ENCODE results near the gene RIPOR1.

The RIPOR1 gene

DNA sequence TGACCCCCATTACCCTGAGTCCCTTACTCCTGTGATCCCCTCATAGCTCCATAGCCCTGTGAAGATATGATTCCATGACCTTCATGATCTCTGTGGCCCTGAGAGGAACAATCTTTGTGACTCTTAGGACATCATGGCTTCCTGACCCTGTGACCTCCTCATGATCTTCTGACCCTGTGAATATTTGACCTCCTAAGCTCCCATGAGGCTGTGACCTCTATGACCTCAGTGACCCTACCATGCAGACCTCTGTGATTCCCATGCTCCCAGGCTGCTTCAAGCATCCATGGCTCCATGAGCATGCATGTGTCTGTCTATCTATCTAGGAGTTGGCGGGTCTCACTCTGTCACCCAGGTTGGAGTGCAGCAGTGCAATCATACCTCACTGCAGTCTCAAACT lies 12.1 kb downstream of the RIPOR1 start:
- DNase-seq = no peak

DNA sequence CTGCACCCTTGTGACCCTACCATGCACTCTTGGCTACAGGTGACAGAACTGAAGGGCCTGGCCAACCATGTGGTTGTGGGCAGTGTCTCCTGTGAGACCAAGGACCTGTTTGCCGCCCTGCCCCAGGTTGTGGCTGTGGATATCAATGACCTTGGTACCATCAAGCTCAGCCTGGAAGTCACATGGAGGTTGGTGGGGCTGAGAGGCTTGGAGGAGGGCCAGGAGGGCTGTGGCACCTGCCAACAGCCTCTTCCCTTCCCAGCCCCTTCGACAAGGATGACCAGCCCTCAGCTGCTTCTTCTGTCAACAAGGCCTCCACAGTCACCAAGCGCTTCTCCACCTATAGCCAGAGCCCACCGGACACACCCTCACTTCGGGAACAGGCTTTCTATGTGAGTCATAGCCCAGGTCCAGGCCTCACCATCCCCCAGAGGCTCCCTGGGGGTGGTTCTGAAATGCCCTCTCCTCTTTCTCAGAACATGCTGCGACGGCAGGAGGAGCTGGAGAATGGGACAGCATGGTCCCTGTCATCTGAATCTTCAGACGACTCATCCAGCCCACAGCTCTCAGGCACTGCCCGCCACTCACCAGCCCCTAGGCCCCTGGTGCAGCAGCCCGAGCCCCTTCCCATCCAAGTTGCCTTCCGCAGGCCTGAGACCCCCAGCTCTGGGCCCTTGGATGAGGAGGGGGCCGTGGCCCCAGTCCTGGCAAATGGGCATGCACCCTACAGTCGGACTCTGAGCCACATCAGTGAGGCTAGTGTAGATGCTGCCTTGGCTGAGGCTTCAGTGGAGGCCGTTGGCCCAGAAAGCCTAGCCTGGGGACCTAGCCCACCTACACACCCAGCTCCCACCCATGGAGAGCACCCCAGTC lies 13.0 kb downstream of the RIPOR1 start:
- DNase-seq = no peak

DNA sequence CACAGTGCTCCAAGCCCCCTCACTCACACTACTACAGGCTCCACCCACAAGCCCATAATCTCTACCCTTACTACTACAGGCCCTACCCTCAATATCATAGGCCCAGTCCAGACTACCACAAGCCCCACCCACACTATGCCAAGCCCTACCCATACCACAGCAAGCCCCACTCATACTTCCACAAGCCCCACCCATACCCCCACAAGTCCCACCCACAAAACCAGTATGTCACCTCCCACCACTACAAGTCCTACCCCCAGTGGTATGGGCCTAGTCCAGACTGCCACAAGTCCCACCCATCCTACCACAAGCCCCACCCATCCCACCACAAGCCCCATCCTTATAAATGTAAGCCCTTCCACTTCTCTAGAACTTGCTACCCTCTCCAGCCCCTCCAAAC lies 13.8 kb downstream of the RIPOR1 start:
- no peak for DNase-seq

DNA sequence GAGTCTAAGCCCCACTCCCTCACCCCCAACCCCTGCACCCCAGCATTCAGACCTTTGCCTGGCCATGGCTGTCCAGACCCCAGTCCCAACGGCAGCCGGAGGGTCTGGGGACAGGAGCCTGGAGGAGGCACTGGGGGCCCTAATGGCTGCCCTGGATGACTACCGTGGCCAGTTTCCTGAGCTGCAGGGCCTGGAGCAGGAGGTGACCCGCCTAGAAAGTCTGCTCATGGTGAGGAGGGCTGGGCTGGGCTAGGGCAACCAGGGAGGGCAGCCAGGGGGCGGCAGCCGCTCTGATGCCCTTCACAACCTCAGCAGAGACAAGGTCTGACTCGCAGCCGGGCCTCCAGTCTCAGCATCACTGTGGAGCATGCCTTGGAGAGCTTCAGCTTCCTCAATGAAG lies 14.4 kb downstream of the RIPOR1 start:
- no peak for DNase-seq

DNA sequence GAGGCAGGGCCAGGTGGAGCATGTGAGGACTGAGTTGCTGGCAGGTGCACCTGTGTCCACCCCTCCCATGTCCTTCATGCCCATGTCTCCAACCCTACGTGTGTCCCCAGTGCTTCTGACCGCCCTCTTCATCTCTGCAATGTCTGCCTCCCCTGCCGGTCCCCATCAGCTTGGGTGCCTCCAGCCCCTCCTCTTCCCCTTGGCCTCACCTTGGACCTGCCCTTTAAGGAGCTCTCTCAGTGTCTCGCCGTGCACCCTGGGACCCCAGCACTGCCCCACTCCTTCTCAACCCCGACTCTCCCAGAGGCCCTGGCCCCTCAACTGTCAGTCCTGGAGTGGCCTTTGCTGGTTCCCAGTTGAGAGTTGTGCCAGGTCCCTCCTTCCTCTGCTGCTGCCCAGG lies 15.0 kb downstream of the RIPOR1 start:
- DNase-seq = no peak

DNA sequence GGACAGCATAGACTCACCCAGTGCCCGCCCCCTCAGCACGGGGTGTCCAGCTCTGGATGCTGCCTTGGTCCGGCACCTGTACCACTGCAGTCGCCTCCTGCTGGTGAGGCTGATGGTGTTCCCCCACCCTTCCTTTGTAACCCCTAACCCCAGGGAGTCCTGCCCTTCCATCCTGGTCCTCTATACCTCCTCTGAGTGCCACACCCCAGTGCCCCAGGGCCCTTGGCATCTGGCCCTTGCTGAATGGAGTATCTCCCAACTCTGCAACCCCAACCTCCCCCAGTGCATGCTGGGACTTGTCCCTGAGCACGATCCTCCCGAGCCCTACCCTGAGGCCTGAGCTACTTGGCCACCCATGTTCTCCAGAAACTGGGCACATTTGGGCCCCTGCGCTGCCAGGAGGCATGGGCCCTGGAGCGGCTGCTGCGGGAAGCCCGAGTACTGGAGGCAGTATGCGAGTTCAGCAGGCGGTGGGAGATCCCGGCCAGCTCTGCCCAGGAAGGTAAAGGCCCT lies 15.8 kb downstream of the RIPOR1 start:
- no peak for DNase-seq

DNA sequence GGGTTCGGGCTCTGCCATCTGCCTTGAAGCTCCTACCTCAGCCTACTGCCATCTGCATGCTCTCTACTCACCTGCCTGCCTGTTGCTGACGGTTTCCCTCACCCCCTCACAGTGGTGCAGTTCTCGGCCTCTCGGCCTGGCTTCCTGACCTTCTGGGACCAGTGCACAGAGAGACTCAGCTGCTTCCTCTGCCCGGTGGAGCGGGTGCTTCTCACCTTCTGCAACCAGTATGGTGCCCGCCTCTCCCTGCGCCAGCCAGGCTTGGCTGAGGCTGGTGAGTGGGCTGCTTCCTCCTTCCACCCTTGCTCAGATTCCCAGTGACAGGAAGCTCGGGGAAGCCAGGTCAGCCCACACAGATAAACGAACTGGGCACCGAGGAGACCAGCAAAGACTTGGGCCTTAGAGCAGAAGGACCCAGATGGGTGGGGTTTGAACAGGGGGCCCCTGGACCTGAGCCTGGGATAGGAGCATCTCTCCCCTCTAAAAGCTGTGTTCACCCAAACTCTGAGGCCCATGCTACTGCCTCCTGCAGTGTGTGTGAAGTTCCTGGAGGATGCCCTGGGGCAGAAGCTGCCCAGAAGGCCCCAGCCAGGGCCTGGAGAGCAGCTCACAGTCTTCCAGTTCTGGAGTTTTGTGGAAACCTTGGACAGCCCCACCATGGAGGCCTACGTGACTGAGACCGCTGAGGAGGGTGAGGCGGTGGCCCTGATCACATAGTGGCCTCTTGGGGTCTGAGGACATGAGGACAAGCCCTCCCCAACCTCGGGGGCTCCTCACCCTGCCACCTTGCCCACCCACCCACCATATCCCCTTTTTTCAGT lies 16.4 kb downstream of the RIPOR1 start:
- no peak for DNase-seq

DNA sequence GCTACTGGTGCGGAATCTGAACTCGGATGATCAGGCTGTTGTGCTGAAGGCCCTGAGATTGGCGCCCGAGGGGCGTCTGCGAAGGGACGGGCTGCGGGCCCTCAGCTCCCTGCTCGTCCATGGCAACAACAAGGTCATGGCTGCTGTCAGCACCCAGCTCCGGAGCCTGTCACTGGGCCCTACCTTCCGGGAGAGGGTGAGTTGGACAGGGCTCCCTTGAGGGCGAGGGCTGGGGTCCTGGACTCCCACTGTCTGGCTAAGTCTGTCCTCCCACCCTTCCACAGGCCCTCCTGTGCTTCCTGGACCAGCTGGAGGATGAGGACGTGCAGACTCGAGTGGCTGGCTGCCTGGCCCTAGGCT lies 17.0 kb downstream of the RIPOR1 start:
- DNase-seq = no peak

DNA sequence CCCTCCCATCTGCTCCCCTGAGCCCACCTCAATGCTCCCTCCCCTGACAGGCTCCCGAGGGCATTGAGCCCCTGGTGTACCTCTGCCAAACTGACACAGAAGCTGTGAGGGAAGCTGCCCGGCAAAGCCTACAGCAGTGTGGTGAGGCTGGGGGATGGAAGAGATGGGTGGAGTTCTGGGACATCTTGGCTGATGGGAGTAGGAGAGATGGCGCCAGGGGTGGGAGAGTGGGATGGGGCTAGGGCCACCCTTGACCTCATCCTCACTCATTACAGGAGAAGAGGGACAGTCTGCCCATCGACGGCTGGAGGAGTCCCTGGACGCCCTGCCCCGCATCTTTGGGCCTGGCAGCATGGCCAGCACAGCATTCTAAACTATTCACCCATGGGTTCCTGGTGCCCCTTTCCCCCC lies 17.5 kb downstream of the RIPOR1 start:
- no peak for DNase-seq

DNA sequence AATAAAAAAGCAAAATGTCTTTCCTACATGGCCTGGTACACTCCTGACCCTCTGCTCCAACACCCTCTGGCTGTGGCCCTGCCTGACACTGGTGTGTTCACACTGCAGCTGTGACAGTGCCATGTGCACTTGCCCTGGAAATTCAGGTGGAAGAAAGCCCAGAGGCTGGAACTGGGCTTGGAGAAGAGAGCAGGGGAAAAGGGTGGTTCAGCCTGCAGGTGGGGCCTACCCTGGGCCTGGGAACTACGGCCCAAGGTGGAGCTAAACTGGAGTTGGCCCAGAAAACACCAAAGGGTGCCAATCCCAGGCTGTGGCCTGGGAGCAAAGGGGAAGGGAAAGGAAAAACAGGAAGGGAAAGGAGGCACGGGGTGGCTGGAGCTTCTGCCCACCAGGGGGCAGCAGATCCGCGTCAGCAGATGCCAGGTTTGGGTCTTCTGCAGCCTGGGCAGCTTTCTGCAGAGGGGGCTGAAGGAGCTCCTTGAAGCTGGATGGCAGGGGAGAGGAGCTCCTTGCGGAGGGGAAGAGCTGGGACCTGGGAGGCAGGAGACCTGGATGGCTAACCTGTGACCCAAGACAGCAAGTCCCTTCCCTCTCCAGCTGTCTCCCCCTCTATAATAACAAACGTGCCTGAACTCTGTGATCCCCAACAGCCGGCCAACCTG lies 18.3 kb downstream of the RIPOR1 start:
- DNase-seq = no peak

DNA sequence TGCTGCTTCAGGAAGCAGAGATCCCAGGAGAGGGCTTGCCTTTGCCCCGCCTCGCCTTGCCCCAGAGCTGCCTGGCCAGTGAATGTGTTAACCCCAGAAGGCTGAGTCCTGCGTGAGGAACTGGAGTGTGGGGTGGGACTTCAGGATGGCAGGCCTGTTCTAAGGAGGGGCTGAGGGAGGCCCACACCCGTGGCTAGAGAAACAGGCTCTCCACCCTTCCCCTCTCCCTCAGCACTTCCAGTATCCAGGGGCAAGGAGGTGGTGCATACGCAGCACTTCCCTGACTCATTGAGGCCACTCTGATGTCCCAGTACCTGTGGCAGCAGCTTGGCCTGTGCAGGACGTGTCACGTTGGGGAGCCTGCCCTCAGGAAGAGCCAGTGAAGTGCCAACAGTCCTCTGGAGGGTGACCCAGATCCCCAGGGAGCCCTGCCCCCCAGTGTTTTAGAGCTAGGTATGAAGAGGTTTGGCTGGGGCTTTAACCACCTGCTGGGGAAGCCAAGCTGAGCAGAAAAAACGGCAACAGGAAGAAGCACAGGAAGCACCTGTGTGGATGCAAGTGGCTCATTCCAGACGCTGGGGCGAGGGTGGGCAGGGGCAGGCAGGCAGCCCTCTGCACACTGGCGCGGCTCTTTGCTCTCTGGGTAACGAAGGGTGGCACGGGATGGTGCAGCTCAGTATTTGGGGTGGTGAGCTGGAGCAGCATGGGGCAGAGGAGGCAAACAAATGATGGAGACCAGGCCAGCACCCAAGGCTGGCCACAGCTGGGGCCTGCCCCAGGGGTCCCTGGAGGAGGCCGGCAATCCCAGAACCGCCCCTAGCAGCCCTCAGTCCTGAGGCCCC lies 19.0 kb downstream of the RIPOR1 start:
- no peak for DNase-seq

DNA sequence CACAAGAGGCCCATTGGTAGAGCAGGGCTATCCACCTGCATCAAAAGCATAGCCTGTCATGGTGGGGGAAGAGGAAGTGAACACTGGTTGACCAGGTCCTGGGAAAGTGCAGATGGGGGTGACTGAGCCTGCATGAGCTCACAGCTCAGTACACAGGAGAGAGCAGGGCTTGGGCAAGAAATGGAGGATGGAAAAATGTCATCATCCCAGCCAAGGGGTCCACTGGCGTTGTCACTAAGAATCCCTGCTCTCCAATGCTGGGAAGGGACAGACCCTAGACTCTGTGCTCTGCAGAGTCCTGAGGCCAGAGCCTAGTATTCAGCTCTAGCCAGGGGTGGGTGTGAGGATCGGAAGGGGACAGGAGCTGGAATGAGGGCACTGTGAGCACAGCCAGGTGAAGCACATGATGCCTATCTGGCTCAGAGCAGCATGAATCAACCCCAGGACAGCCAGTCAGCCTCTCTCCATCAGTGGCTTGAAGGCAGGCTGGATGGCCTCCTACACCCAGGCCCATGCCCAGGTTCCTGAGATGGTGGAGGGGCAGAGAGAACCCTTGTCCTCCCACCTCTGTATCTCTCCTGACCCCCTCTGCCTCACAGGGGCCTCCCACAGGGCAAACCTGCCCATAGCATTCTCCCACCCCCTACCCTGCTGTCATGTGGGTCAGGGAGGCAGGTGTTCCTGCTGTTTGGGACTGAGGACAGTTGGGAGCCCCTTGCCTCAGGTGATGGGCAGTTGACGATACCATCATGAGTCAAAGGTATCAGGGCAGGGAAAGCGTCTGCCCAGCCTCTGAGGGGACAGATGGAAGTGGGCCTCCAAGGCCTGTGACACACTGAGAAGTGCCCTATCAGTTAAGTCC lies 19.9 kb downstream of the RIPOR1 start:
- DNase-seq = no peak

DNA sequence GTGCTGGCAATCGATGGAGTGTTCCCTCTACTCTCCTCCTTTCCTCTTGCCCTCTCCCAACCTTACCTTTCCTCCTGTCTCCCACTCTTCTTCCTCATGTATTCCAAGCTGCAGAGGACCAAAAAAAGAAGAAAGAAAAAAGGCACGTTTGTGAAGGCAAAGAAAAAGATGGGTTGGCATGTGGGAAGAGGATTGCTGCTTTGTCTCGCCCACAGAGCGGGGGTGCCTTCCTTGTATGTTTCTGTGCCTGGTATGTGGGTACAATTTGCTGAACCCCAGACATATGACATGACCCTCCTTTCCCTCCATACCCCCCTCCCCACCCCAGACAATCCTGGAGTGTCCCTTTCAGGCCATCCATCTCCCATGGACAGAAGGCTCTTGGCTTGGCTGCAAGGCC lies 20.6 kb downstream of the RIPOR1 start:
- no peak for DNase-seq

DNA sequence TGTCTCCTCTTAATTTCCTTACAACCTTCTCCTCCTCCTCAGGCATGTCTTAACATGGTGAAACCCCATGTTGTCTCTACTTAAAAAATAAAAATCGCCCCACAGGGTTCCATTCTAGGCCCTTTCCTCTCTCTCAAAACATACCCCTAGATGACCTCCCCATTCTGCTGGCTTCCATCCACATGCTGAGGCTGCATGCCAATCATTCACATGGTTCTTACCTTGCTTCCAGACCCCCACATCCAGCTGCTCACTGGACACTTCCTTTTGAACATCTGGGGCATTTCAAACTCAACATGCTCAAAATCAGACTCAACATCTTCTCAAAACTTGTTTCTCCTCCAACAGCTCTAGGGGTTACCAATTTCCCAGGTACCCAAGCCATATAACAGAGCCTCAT lies 21.3 kb downstream of the RIPOR1 start:
- no peak for DNase-seq

DNA sequence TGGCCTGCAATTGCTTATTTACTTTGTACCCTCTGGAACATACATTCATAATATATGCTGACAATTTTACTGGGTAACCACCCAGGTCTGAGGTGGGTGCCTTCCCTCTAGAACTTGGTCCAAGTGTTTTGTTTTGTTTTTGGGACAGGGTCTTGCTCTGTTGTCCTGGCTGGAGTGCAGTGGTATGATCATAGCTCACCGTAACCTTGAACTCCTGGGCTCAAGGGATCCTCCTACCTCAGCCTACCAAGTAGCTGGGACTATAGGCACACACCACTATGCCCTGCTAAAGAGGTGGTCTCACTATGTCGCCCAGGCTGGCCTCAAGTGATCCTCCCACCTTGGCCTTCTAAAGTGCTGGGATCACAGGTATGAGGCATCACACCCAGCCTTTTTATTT lies 22.5 kb downstream of the RIPOR1 start:
- DNase-seq = no peak

DNA sequence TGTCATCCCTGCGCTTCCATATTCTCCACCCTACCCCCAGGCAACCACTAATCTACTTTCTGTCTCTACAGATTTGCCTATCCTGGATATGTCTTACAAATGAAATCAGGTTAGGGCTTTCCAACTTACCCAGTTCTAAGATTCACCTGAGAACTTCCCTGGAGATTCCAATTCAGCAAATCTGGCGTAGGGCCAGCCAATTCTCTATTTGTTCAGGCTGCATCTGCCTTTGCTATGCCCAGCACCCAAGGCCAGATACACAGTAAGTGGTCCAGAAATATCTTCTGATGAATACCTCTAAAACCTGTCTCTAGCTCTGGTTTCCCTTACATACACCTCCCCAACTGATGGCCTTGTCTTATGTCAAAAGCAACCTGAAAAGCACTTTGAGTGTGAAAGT lies 23.3 kb downstream of the RIPOR1 start:
- DNase-seq = no peak

DNA sequence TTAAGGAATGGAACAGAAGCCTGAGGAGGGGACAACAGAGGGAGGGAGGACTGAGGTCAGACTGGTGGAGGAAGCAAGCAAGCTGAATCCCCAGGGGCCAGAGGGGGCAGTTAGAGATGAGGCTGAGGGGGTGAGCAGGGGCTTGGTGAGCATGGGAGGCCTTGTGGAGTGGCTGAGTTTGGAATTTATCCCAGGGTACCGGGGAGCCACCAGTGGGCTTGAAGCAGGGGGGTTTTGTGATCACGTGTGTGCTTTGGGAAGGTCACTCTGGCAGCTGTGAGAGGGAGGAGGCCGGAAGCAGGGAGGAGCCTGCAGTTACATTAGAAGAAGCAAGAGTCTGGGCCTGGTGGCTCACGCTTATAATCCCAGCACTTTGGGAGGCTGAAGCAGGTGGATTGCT lies 23.8 kb downstream of the RIPOR1 start:
- no peak for DNase-seq

DNA sequence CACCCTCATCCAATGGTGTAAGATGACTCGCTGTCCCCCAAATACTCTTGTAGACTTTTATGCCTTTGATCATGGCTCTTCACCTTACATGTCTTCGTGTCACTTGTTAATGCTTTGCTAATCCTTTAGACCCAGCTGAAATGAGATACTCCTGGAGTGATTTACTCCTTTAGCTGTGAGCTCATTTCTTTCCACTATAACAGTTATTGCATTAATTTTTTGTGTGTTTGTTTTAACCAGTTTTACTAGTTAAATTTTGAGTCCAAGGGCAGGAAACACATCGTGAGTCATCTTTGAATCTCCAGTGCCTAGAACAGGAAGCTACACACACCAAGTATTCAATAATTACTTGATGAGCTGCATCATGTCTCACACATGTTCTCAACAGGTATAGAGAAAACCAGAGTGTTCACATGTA lies 27.2 kb downstream of the RIPOR1 start:
- DNase-seq = no peak

DNA sequence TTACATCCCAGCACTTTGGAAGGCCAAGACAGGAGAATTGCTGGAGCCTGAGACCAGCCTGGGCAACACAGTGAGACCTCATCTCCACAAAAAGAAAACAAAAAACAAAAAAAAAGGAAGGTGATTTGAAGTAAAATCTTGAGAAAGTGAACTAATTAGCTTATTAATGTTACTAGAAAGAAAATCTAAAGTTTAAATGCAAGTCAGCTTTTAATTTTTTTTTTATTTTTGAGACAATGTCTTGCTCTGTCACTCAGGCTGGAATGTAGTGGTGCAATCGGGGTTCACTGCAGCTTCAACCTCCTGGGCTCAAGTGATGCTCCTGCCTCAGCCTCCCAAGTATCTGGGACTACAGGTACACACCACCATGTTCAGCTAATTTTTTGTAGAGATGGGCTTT lies 30.2 kb downstream of the RIPOR1 start:
- DNase-seq = no peak

DNA sequence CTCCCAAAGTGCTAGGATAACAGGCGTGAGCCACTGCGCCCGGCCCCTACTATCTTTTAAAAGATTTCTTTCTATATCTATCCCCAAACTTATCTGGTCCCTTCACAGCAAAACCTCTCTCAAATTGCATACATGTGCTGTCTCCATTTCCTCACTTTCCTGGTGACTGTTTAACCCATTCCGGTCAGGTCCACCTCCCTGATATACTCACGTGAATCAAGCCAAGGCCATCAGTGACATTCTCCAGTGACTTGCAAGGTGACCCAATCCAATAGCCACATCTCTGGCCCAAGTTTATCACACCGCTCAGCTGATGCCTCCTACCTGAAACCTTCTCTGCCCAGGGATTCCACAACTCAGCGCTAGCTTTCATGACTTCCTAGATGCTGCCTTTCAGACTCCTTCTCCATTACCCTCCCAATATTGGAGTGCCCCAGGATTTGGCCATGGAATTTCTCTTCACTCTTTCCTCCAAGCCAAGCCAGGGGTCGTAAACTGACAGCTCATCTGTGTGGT lies 32.3 kb downstream of the RIPOR1 start:
- no peak for DNase-seq

DNA sequence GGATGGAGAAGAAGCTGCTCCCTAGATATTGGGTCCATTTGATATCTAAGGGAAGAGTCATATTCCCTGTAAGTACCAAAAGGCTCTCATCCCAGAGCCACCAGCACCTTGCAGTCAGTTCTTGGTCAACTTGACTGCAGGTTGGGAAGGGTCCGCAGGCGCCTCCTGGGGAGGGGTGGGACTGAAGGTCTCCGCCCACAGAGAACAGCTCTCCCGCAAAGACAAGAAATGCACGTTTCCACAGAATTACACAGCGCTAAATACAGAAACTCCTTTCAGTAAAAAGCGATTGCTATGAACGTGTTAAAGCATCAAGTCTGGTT lies 32.8 kb downstream of the RIPOR1 start:
- DNase-seq = no peak
